Activated effector memory CD4-positive, alpha-beta T cell treated with anti-CD3 and anti-CD28 coated beads, Interleukin-2, amount 50 U/mL, for 16 hours (primary cell): ENCODE measurements around the gene MLN.
A peak's percentile ranks its signal among the peaks of the same experiment; 100 is the strongest.

Experiments
- DNase-seq: peaks from one replicate; pipeline ENCODE4 v3.0.0-alpha.2; 2020

Gene MLN

GRCh38 chr6:33788694-33789549 lies 14.9 kb downstream of the MLN start, which contains the start of gene LEMD2:
TSS of gene LEMD2 (minus strand) at chr6:33789130. CDS start at chr6:33789116, 14 bp downstream.
- DNase-seq, result peak; percentile 97

- DNase-seq, result peak; percentile 85
These were observed 15.7 kb downstream of the MLN start for GRCh38 chr6:33787954-33788693.

- DNase-seq, result no peak
These were observed 16.4 kb downstream of the MLN start for GRCh38 chr6:33787346-33787953.

GRCh38 chr6:33786736-33787135 lies 17.1 kb downstream of the MLN start:
- no peak for DNase-seq

GRCh38 chr6:33785778-33786177 lies 18.0 kb downstream of the MLN start:
- no peak for DNase-seq

GRCh38 chr6:33784787-33785186 lies 19.0 kb downstream of the MLN start:
- DNase-seq, result no peak

- DNase-seq, result no peak
These were observed 19.9 kb downstream of the MLN start for GRCh38 chr6:33783781-33784520.

- DNase-seq, result no peak
These were observed 21.2 kb downstream of the MLN start for GRCh38 chr6:33782561-33782960.

GRCh38 chr6:33781131-33781975 lies 22.4 kb downstream of the MLN start:
- DNase-seq, result no peak

GRCh38 chr6:33779895-33780294 lies 23.9 kb downstream of the MLN start:
- DNase-seq, result no peak

GRCh38 chr6:33779290-33779689 lies 24.5 kb downstream of the MLN start:
- DNase-seq, result no peak

- DNase-seq, result no peak
These were observed 25.2 kb downstream of the MLN start for GRCh38 chr6:33778444-33779121.

GRCh38 chr6:33777398-33778388 lies 26.1 kb downstream of the MLN start:
- no peak for DNase-seq

- DNase-seq, result no peak
These were observed 27.0 kb downstream of the MLN start for GRCh38 chr6:33776764-33777163.

GRCh38 chr6:33776186-33776585 lies 27.6 kb downstream of the MLN start:
- no peak for DNase-seq

GRCh38 chr6:33774774-33775173 lies 29.0 kb downstream of the MLN start:
- DNase-seq, result no peak

GRCh38 chr6:33772902-33773472 lies 30.8 kb downstream of the MLN start:
- no peak for DNase-seq

- DNase-seq, result no peak
These were observed 31.5 kb downstream of the MLN start for GRCh38 chr6:33772082-33772830.
